HepG2 (cell line): ENCODE data around the gene NDRG3. TPM values are rescaled to one million over a fixed set of nuclear protein-coding genes. Genes with fewer than 3 reads are reported as not detected.

Source experiments
- BCLAF1 ChIP-seq: fragments of 450-650 bp; IDR thresholded peaks from 2 replicates; pipeline ENCODE4 v1.6.1; 2017; ENCODE audit warnings: mild to moderate bottlenecking
- CBFB ChIP-seq: sonication (generic); formaldehyde crosslinking; IDR thresholded peaks from 2 replicates; pipeline ENCODE4 v1.4.0; 2020; ENCODE audit warnings: missing genetic modification reagents
- ETV5 ChIP-seq: IDR thresholded peaks from 2 replicates; pipeline ENCODE4 v1.6.1; 2018; ENCODE audit warnings: missing biosample characterization, missing genetic modification reagents, inconsistent platforms, borderline replicate concordance
- GATA4 ChIP-seq: sonication (generic); IDR thresholded peaks from 2 replicates; pipeline ENCODE4 v1.6.1; 2016; ENCODE audit warnings: antibody characterized with exemption, low read depth, borderline replicate concordance
- JDP2 ChIP-seq: sonication (generic); formaldehyde crosslinking; IDR thresholded peaks from 2 replicates; pipeline ENCODE4 v1.8.1; 2022; ENCODE audit warnings: missing genetic modification reagents, borderline replicate concordance
- KAT7 ChIP-seq: IDR thresholded peaks from 2 replicates; pipeline ENCODE4 v1.6.1; 2018; ENCODE audit warnings: borderline replicate concordance, missing compliant biosample characterization
- NR2F1 ChIP-seq, 2 experiments: fragments of 450-650 bp in 1 of 2; formaldehyde crosslinking in 1 of 2; IDR thresholded peaks; 2 replicates each; pipeline versions ENCODE4 v1.5.0 to v1.6.1; 2016 to 2020; ENCODE audit warnings: mild to moderate bottlenecking in 1 of 2, missing compliant biosample characterization in 1 of 2, missing genetic modification reagents in 1 of 2, moderate library complexity in 1 of 2
- PAXIP1 ChIP-seq: sonication (generic); formaldehyde crosslinking; conservative IDR thresholded peaks from 2 replicates; pipeline ENCODE4 v1.4.0; 2020; ENCODE audit warnings: mild to moderate bottlenecking, missing genetic modification reagents, moderate library complexity
- POLR2AphosphoS2 ChIP-seq: IDR thresholded peaks from 2 replicates; pipeline ENCODE4 v1.6.1; 2011; ENCODE audit warnings: low read depth, low read length, improper control_type of control experiment
- RFXANK ChIP-seq: IDR thresholded peaks from 2 replicates; pipeline ENCODE4 v1.6.1; 2016
- SIN3B ChIP-seq: fragments of 150-350 bp; IDR thresholded peaks from 2 replicates; pipeline ENCODE4 v1.6.1; 2014; ENCODE audit warnings: low read length
- STAT6 ChIP-seq: sonication (generic); formaldehyde crosslinking; IDR thresholded peaks from 2 replicates; pipeline ENCODE4 v1.4.0; 2020; ENCODE audit warnings: missing genetic modification reagents, mild to moderate bottlenecking, borderline replicate concordance
- TBP ChIP-seq: sonication (generic); formaldehyde crosslinking; IDR thresholded peaks from 2 replicates; pipeline ENCODE4 v1.5.0; 2020; ENCODE audit warnings: missing genetic modification reagents
- THAP9 ChIP-seq: sonication (generic); formaldehyde crosslinking; IDR thresholded peaks from 2 replicates; pipeline ENCODE4; 2020; ENCODE audit warnings: missing genetic modification reagents, mild to moderate bottlenecking, borderline replicate concordance
- ZNF382 ChIP-seq: sonication (generic); formaldehyde crosslinking; IDR thresholded peaks from 2 replicates; pipeline ENCODE4 v1.5.0; 2020; ENCODE audit warnings: missing genetic modification reagents, mild to moderate bottlenecking, borderline replicate concordance
- ZNF790 ChIP-seq: sonication (generic); formaldehyde crosslinking; IDR thresholded peaks from 2 replicates; pipeline ENCODE4 v1.8.0; 2022; ENCODE audit warnings: missing genetic modification reagents, mild to moderate bottlenecking, borderline replicate concordance
- polyA plus RNA-seq, 8 experiments: library from polyadenylated mRNA; depleted of rRNA in 3 of 8; stranded (reverse) in 7 of 8; unstranded in 1 of 8; fragments of >200 nt; fragmentation: Illumina TruSeq in 4 of 8; extraction: Trizol in 4 of 8; gene quantifications; 2 replicates each; pipeline versions ENCODE4 v1.2.1 to v1.2.3, GENCODE V29; 2011 to 2016; ENCODE audit warnings: low read depth in 4 of 8, missing spikeins in 1 of 8, mixed read lengths in 1 of 8; ENCODE audit not compliant: insufficient read depth in 1 of 8
- total RNA-seq, 5 experiments: library from RNA; depleted of rRNA; stranded (reverse); fragments of >200 nt; fragmentation: Illumina TruSeq; extraction: Trizol; gene quantifications; 2 replicates each; pipeline ENCODE4 v1.2.3, GENCODE V29; 2016; ENCODE audit warnings: low read depth in 1 of 5

The NDRG3 gene
- total and polyA plus RNA-seq, 2 of the 13 experiments (the other 11 are each of a cell fraction or from before 2014, with no cell fraction given) = 36.0 to 40.5 TPM

- TF ChIP-seq STAT6 (CRISPR knock-in tag) (no peak), SIN3B (no peak), CBFB (CRISPR knock-in tag) (no peak), RFXANK (CRISPR knock-in tag) (0 out of 2 replicates have a peak, but pooled peaks have one; percentile 42), THAP9 (CRISPR knock-in tag) (peak; percentile 56; the same call in 1 of the 2 replicates), POLR2AphosphoS2 (no peak), GATA4 (no peak), ETV5 (CRISPR knock-in tag) (no peak; the same call in 1 of the 2 replicates), KAT7 (CRISPR knock-in tag) (no peak), JDP2 (CRISPR knock-in tag) (no peak), PAXIP1 (CRISPR knock-in tag) (no peak), TBP (CRISPR knock-in tag) (no peak), NR2F1 (CRISPR knock-in tag; IDR thresholded peaks at IDR 0.05) (no peak), ZNF790 (CRISPR knock-in tag) (0 out of 2 replicates have a peak, but pooled peaks have one; percentile 43), ZNF382 (CRISPR knock-in tag) (no peak), BCLAF1 (no peak)
Measured at GRCh38 chr20:36624068-36624943, 121.6 kb downstream of the NDRG3 start (continued).
